OCI-LY3 (cell line): ENCODE data around the gene CAMTA1.

ENCODE experiments used
- CTCF ChIP-seq: fragments of 200-600, 300-600 bp; sonication (generic); IDR thresholded peaks from 2 replicates; pipeline ENCODE4 v1.5.1; 2014; ENCODE audit warnings: antibody characterized with exemption, low read length, low read depth
- EZH2phosphoT487 ChIP-seq: fragments of 200-600 bp; shearing (Covaris generic); IDR thresholded peaks from 2 replicates; pipeline ENCODE4 v1.6.1; 2018; ENCODE audit warnings: antibody characterized with exemption, mixed run types, low read depth

- no peak for TF ChIP-seq CTCF
- TF ChIP-seq EZH2phosphoT487 = no peak
Measured at GRCh38 chr1:7489586-7489985, 704.3 kb downstream of the CAMTA1 start.
